HL-60 (cell line): Measurements from ENCODE around the gene SRGAP3.

Experiments
- DNase-seq, 2 experiments: peaks; one replicate each; pipeline ENCODE4 v3.0.0-alpha.2; 2010 to 2020; ENCODE audit warnings: low read depth in 1 of 2, low spot score in 1 of 2
- H3K27ac ChIP-seq: fragments of 250-450 bp; sonication (Bioruptor Pico); replicated peaks from 2 replicates; pipeline ENCODE4 v1.5.1; 2020; ENCODE audit warnings: mild to moderate bottlenecking, moderate library complexity
- H3K27me3 ChIP-seq: fragments of 250-450 bp; sonication (Bioruptor Pico); 2 replicates; pipeline ENCODE4 v1.5.1; 2021; ENCODE audit warnings: mild to moderate bottlenecking, moderate library complexity; ENCODE audit not compliant: insufficient read depth, poor library complexity, severe bottlenecking
- H3K4me3 ChIP-seq: replicated peaks from 2 replicates; pipeline ENCODE4 v1.5.1; 2011; ENCODE audit warnings: mild to moderate bottlenecking, control low read depth, low read length; ENCODE audit not compliant: insufficient read depth
- CTCF ChIP-seq: IDR thresholded peaks from one replicate; pipeline ENCODE4 v1.5.1; 2011; ENCODE audit warnings: low read length, control low read depth, inconsistent platforms; ENCODE audit not compliant: insufficient read depth
- GABPA ChIP-seq: IDR thresholded peaks from 2 replicates; pipeline ENCODE4 v1.6.1; 2012; ENCODE audit warnings: low read depth
- POLR2AphosphoS5 ChIP-seq: IDR thresholded peaks from 2 replicates; pipeline ENCODE4 v1.6.1; 2012; ENCODE audit warnings: low read depth
- REST ChIP-seq: IDR thresholded peaks from 2 replicates; pipeline ENCODE4 v1.6.1; 2012; ENCODE audit warnings: low read depth; ENCODE audit not compliant: insufficient replicate concordance
- SPI1 ChIP-seq: IDR thresholded peaks from 2 replicates; pipeline ENCODE4 v1.6.1; 2012; ENCODE audit warnings: low read depth, mild to moderate bottlenecking, borderline replicate concordance

SRGAP3 gene

GRCh38 chr3:9231937-9232336 lies 17.5 kb downstream of the SRGAP3 start:
- H3K27ac ChIP-seq: no peak overlapping the region
- no peak for DNase-seq
- TF ChIP-seq CTCF (no peak), POLR2AphosphoS5 (no peak), REST (no peak), GABPA (no peak), SPI1 (no peak)
- no peaks in the 10 kb centered on the region for H3K27me3 ChIP-seq
- no peak overlapping the region for H3K4me3 ChIP-seq

- no peak for TF ChIP-seq CTCF
- no peak for TF ChIP-seq POLR2AphosphoS5
- no peak for TF ChIP-seq GABPA
- TF ChIP-seq SPI1: no peak
- TF ChIP-seq REST: no peak
- no peak overlapping the region for H3K4me3 ChIP-seq
Measured at GRCh38 chr3:9231471-9231870, 18.0 kb downstream of the SRGAP3 start.

GRCh38 chr3:9231006-9231405 lies 18.4 kb downstream of the SRGAP3 start:
- no peak overlapping the region for H3K4me3 ChIP-seq
- H3K27ac ChIP-seq: no peak overlapping the region
- H3K27me3 ChIP-seq: no peaks in the 10 kb centered on the region
- TF ChIP-seq REST: no peak
- TF ChIP-seq CTCF: no peak
- TF ChIP-seq POLR2AphosphoS5: no peak
- TF ChIP-seq GABPA: no peak
- no peak for TF ChIP-seq SPI1
- no peak for DNase-seq

More at GRCh38 chr3:9231471-9231870, 18.0 kb downstream of the SRGAP3 start:
- Histone ChIP-seq H3K27ac (no peak overlapping the region), H3K27me3 (no peaks in the 10 kb centered on the region)
- no peak for DNase-seq
